ENCODE data around the gene SF3A2.

DNA sequence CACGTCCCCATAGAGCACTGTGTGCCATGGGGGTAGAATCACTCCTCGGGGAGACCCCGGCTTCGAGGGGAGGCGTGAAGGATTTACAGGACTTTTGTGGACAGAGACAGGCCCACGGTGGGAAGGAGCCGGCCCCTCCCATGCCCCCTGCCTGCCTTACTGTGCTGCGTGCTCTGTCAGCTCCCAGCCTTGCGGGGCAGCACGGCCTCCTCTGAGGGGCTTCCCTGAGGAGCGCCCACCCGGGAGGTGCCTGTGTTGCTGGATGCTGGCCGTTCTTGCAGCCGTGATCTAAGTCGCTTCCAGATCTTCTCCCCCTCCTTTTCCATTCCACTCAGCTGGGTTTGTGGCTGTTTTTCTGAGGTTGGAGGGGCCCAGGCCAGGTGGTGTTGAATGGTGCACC, 29.6 kb upstream of the SF3A2 start:
- TF ChIP-seq POLR2A (IDR thresholded peaks at IDR 0.05; ENCODE audit: extremely low read depth, insufficient read length) (no peak), CTCF (IDR thresholded peaks at IDR 0.05; ENCODE audit: low read depth, low read length) (no peak)
